Stimulated activated CD4-positive, alpha-beta T cell treated with anti-CD3 and anti-CD28 coated beads, Interleukin-1b, Interleukin-23, amount 100 ng/mL, for 24 hours (primary cell): ENCODE results near the gene MYT1.

ENCODE experiments used
- DNase-seq, 4 experiments: peaks; one replicate each; pipeline ENCODE4 v3.0.0-alpha.2; 2020; ENCODE audit warnings: low read depth in 4 of 4, low spot score in 1 of 4

MYT1 gene

DNA sequence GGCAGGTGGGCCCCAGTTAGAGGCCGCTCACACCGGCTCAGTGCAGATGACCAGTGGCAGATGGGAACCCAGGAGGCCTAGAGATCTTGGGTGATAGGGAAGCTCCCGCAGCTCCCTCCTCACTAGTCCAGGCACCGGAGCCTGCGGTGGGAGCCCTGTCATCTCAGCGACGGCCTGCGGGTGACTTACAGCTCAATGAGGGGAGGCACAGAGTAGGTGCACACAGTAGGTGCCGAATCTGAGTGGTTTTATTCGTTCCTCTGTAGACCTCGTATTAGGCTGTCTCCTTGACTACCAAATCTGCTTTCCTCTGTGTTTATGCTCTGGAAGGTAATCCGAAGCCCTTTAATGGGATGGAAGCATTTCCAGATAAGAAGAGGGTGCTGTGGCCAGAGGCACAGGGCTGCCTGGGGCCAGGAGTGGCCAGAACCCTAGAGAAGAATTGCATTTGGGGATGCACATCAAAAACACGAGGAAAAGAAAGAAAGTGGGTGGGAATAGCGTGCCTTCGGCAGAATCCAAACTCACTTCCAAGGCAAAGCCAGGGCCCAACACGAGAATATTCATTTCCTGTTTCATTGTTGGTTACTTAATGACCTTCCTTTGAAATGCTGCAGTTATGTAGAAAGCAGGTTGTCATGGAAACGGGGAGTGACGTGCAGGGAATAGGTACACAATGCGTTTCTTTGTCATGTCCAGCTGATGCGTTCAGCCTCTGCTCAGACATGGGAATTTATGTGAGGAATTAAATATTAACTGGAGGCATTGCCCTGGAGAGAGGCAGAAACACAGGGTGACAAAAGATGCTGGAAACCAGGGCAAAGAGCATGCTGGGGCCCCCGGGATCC is 24.7 kb downstream of the MYT1 start:
- DNase-seq: no peak

DNA sequence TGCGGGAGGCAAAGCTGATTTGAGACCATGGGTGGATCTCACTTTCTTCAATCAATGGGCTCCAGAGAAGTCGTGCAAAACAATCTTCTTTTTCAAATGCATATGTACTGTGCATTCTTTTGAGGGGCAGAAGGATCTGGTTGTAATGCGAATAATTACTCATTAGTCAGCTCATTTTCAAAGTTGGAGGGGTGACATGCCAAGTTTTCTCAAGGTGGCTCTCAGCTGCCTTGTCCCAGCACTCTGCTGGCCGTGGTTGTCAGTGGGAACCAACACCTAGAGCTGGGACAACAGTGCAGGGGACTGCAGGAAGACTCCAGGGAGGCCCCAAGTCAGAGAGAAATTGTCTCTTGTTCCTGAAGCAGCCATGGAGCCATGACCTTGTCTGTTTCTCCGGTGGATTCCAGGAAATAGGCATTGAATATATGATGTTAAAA is 25.3 kb downstream of the MYT1 start:
- no peak for DNase-seq

DNA sequence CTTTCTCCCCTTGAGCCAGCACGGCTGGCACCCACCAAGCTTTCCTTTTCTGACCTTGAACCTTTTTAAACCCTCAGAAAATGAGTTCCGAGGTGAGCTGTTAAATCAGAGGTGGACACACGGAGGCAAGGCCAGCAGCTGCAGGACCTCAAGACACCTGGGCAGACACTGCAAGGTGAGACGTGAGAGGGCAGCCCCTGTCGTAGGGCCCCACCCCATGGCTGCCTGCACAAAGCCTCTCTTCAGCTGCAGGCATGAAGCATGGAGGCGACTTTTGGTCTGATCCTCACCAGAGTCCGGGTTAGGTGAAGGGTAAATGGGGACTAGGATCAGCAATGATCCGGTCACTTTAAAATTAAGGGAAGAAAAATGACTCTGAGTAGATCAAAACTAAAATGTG is 25.7 kb downstream of the MYT1 start:
- no peak for DNase-seq

DNA sequence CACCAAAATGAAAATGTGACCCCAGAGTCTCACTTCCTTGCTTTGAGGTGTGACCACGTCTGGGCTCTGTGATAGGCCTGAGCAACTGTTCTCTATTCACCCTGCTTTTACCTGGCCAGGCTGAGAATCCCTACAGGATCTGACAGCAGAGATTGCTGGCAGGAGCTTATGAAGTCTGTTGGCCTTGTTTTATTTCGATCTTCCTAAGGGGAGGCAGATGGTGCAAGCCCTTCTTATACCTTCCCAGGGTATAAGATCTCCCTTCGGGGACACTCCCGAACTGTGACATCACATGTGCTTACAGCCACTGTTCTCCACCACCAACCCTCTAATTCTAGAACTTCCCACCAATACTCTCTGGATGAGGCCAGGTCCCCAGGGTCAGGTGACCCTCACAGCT is 26.8 kb downstream of the MYT1 start:
- DNase-seq: no peak

DNA sequence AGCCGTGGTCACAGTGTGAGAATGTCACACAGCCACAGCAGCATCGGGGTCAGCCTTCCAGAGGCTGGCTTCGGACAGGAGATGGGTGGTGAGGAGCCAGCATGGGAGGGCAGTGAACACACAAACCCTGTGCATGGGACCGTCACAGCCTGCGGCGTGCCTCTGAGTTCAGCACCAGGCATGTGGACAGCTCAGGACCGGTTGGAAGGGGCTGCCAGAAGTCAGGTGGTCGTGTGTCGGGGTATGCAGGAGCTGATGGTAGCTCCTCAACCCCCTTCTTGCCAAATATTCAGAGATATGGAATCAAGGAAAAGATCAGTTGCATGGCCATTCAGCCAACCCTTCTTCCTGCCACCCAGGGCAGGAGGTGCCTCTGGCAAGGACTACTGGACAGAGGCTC is 28.2 kb downstream of the MYT1 start:
- DNase-seq: no peak

DNA sequence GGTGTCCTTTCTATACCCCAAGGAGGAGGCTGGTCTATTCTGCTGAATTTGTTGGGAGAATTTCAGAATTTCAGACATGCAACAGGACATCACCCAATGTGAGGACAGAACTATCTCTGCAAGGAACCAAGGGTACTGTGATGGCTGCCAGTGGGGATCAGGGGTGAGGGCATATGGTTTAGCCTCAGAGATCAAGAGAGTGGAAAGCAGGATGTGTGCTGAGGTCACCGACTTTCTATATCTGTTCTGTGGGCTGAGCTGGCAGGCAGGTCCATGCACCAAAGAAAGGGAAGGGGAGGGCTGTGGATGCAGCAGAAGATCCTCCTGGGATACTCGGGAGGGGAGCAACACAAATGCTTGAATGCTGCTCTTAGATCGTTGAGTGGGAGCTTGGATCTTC is 28.8 kb downstream of the MYT1 start:
- no peak for DNase-seq

DNA sequence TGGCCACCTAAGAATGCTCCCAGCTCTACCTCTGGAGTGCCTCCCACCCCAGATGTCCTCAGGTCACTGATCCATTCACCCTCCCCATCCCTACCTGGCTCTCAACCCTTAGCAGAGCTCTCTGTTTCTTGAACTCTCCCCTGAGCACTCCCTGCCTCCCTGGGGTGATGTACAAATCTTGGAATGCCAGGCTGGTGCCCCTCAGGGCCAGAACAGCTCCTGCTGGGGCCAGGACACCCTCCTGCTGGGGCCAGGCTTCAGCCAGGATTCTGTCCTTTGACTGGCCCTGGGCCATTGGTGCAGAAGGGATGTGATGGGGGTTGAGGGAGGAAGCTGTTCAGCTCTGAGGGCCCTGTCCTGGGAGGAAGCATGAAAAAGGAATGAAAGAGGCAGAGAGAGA is 30.0 kb downstream of the MYT1 start:
- DNase-seq: no peak

DNA sequence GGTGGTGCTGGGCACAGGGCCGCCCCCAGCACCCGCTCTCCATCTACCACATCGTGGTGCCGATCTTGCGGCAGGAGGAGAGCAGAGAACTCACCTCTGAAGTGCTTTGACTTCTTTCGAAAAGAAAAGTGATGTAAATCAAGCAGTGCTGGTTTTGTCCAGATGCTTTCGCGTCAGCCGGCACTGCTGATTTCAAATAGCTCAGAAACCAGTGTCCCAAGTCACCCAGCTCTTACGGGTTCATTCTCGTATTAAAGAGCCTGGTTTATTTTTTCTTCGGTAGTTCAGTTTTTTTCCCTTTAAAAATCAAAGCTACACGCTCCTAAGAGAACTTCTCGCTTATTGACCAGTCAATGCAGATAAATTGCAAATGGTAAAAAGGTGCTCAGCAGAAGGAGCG is 32.1 kb downstream of the MYT1 start:
- DNase-seq: no peak

DNA sequence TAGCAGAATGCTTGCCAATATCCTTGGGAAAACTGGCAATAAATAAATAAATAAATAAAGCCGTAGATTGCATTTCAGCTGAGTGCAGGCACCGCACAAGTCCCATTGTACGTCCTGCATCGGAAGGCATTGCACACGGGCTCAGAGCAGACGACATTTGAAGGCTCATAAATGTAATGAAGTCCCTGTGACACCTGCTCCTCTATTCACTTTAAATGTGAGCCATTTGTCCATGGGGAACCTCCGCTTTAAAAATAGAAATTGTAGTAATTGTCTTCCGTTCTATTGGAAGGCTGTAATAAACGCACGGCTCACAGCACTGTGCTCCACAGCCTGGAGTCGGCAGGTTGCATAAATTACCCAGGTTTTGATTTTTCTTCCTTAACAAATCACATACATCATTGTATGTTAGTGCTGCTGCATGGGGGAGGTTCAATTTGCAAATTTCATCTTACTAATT is 32.6 kb downstream of the MYT1 start:
- DNase-seq: no peak

DNA sequence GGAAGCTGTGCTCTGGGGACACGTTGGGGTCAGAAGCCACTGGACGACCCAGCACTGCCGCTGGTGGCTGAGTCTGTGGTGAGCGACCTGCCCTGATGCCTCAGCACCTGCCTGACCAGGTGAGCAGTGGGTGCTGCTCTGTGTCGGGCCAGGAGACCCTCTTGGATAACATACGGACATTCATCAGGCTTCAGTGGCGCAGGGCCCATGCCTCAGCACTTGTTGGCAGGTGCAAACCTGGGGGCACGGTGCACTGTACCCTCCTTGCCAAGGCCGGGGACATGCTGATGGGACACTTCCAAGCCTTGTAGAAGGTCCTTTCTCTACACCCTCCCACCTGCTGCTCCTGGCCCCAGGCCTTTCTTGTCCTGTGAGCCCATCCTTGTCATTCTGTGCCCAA is 34.1 kb downstream of the MYT1 start:
- no peak for DNase-seq

DNA sequence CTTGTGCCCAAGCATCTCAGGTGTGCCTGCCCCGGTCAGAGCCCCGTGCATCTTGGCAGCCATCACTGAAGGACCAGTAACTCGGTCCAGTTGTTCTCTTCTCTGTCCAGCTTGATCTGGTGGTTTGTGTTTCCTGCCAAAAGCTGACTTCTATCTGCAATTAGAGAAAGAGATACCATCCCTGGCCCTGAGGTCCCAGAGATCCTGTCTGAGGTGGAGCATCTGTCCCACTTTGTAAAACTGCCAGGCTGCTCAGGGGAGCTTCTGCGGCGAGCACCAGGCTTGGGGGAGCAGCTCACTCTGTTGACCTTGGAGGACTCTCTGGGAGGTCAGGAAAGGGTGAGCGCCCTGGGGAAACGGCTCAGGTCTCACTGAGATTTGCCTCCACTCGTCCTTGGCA is 35.1 kb downstream of the MYT1 start:
- no peak for DNase-seq

DNA sequence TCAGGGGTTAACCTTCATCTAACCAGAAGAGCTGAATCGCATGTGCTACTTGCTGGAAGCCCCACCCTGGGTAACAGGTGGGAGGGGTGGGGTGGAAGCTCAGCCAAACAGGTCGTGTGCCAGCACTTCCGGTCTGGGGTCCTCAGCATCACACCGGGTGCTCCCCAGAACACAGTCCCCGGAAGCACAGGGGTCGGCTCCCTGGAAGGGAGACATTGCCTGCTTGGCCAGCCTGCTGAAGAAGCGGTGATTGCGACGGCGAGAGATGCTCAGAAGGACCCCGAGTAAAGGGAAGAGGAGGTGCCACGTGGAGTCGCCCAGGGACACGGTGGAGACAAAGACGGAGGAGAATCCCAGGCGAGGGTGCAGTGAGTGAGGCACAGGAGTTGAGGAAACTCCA is 36.5 kb downstream of the MYT1 start:
- no peak for DNase-seq

DNA sequence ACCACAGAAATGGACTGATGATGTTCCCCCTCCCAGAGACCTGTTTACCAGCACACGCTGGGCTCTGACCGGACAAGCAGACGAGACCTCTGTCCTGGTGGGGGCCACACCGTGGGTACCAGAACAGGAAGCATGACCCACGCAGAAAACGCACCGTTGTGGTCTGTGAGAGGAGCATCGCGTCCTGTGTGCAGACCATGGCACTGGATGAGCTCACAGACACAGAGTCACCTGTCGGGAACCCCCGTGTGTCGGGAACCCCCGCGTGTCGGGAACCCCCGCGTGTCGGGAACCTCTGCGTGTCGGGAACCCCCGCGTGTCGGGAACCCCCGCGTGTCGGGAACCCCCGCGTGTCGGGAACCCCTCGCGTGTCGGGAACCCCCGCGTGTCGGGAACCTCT is 37.4 kb downstream of the MYT1 start:
- DNase-seq: no peak

DNA sequence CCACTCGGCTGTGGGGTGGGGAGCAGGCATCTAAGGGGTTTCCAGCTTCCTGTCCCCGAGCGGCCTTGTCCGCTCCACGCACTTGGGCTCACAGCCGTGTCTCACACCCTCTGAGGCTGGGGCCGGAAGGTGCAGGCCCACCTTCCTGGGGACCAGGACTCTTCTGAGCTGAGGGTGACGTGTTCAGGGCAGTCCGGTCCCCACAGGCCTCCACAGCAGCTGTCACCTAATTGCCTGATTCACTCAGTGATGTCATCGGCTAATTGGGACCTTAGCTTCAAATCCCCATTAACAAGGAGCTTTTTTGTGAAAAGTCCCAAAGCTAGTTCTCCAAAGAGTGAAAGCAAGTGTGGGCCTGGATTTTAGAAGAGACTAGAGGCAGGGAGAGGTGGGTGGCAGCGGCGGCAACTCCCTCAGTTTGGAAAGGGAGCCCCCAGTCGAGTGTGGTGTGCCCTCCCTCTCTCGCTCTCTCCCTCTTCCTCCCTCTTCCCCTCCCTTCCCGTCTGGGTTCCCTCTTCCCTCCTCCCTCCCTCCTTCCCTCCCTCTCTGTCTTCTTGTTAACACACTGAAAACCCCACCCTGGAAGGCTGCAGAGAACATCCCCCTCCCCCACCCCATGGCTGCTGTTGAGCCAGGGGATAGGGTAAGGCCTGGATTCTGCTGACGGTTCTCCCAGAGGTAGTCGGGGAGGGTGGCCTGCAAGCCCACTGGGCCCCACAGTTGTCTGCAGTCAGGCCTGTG is 39.0 kb downstream of the MYT1 start:
- DNase-seq: no peak

DNA sequence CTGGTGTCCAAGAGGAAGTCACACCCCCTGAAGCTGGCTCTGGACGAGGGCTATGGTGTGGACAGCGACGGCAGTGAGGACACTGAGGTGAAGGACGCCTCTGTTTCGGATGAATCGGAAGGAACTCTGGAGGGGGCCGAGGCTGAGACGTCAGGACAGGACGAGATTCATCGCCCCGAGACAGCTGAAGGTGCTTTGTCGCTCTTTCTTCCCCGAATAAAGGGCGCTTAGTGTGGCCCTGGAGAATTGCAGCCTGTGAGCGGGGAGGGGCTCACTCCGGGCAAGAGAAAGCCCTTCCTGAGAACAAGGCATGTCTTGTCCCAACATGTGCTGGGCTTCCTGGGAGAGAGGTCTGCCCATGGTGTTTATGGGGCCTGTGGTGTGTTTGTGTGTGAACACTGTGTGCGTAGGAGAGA is 41.4 kb downstream of the MYT1 start:
- DNase-seq: no peak

DNA sequence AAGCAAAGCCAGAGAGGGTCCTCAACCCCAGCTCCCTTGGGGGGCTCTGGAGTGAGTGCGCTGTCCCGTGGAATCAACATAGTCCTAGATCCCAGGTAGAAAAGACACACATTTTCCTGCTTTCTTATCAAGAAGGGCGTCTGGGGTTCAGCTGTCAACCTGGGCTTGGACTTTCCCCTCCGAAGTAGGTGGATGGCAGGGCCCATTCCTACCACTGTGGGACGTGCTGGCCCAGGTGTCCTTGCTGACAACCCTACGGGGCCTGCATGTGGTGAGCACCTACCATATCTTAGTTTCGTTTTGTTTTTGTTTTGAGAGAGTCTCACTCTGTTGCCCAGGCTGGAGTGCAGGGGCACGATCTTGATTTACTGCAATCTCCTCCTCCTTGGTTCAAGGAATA is 42.4 kb downstream of the MYT1 start:
- no peak for DNase-seq

DNA sequence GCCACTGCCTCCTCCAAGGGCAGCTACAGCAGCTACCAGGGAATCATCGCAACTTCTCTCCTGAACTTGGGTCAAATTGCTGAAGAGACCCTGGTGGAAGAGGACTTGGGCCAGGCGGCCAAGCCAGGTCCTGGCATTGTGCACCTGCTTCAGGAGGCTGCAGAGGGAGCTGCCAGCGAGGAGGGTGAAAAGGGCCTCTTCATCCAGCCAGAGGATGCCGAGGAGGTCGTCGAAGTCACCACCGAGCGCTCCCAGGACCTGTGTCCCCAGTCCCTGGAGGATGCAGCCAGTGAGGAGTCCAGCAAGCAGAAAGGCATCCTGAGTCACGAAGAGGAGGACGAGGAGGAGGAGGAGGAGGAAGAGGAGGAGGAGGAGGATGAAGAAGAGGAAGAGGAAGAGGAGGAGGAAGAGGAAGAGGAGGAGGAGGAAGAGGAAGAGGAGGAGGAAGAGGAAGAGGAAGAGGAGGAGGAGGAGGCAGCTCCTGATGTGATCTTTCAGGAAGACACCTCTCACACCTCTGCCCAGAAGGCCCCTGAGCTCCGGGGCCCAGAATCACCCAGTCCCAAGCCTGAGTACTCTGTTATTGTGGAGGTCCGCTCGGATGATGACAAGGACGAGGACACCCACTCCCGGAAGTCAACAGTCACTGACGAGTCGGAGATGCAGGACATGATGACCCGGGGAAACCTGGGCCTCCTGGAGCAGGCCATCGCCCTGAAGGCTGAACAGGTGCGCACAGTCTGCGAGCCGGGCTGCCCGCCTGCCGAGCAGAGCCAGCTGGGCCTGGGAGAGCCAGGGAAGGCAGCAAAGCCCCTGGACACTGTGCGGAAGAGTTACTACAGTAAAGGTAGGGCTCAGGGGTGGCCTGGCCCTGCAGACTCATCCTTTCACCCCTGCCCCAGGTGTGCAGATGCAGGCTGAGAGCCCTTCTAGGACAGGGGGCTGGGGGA is 43.7 kb downstream of the MYT1 start:
- no peak for DNase-seq

DNA sequence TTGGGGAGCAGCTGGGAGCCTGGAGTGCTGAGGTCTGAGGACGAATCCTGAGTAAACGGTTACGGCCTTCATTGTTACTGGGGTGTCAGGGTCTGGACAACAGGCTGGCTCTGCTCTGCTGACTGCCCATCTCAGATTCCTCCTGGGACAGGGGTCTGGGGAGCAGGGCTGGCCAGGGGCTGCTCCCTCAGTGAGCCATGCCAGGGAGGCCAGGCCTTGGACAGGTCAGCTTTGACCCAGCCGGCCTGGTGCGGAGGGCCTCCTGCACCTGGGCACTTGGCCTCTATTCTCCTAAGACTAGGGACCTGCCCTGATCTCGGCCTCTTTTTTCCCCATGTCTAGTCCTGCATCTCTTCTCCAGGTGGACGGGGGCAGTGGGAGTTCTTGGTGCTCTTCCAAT is 44.9 kb downstream of the MYT1 start:
- DNase-seq: no peak

DNA sequence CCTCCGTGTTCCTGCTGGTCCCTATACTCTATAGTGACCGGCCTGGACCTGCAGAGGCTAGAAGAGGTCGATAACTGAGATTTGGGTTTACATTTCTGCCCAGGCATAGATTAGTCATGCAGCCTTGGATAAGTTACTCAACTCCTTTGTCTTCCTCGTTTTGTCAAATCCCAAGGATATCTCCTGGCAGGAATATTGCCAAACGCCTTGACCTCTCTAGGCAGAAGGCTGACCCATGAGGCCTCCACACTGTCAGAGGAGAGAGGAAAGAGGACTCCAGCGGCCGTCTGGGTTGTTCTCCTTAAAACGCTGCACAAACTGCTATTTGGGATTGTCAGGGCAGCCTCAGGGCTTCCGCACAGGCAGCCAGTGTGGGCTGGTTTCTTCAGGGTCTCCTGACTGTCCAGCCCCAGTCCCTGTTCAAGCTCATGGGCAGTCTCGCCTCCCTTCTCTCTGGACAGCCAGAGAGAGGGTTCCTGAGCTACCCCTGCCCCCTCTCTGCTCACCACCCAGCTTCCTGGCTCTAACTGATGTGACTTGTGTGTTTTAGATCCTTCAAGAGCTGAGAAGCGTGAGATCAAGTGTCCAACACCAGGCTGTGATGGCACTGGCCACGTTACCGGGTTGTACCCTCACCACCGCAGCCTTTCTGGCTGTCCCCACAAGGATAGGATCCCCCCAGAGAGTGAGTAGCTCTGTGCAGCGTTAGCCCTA is 46.6 kb downstream of the MYT1 start:
- no peak for DNase-seq

DNA sequence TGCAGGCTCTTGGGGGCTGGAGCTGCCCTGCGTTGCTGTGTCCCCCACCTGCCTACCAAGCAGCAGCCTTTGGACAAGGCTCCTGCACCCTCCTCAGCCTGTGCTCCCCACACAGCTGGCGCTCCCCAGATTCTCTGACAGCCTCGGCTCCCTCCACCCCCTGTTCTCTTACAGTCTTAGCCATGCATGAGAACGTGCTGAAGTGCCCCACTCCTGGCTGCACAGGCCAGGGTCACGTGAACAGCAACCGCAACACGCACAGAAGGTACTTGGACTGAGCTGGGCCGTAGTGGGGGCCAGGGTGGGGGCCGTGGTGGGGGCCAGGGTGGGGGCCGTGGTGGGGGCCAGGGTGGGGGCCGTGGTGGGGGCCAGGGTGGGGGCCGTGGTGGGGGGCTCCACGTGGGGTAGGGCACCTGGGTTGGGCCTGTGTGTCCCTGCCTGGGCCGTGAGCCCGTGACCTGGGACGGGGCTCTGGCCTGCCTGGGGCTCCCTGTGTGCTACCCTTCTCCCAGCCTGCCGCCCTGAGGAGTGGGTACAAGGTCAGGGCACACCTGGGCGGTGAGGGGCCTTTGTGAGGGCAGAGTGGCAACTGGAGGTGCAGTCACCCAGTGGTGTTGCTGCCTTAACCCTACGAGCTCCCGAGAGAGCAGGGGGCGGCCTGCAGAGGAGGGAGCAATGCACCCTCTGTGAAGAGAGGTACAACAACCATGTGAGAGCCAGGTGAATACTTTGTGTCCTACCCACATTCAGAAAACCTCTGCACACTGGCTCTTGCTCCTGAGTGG is 47.8 kb downstream of the MYT1 start:
- DNase-seq: no peak
